ENCODE results near the gene HEXIM2. TPM values are rescaled to one million over a fixed set of nuclear protein-coding genes. Genes with fewer than 3 reads are reported as not detected.

Gene HEXIM2
- total and polyA plus RNA-seq, 2 of the 13 experiments (the other 11 are each of a cell fraction or from before 2014, with no cell fraction given) = 27.1 to 32.4 TPM

DNA sequence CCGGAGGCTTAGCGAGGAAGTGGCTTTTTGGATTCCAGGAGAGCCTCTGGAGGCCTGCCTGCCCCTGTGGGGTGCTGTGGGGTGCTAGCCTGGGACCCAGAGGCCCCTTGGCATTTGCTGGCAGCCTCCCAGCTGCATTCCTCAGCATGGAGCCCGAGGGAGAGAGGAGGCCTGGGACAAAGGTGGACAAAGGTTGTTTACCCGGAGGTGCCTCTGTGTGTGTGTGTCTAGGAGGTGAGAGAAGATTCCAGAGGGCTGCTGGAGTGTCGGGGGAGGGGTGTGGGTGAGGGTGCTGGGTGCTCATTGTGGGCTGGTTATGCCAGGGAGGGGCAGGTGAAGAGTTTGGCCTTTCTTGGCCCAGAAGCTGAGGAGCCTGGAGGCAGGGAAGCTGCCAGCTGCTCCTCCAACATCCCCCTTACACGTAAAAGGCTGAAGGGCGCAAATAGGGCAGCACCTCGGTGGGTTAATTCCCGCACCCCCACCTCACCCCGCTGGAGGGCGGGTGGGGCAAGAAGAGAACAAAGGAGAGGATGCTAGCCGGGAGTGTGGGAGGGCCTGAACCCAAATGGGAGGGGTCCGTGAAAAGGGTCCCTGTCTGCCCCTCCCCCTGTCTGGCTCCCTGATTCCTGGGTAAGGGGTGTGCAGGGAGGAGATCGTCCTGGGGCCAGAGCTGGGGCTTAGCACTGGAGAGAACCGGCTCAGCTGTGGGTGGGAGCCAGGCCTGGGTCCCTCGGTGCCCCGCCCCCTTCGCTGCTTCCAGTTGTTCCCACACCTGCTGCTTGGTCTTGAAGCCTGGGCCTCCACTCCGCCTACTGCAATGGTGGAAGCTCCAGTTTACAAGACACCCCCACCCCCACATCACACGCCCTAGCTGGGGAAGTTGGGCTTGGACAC is 9.9 kb downstream of the HEXIM2 start (continued):
- TF ChIP-seq, protein P1, sequence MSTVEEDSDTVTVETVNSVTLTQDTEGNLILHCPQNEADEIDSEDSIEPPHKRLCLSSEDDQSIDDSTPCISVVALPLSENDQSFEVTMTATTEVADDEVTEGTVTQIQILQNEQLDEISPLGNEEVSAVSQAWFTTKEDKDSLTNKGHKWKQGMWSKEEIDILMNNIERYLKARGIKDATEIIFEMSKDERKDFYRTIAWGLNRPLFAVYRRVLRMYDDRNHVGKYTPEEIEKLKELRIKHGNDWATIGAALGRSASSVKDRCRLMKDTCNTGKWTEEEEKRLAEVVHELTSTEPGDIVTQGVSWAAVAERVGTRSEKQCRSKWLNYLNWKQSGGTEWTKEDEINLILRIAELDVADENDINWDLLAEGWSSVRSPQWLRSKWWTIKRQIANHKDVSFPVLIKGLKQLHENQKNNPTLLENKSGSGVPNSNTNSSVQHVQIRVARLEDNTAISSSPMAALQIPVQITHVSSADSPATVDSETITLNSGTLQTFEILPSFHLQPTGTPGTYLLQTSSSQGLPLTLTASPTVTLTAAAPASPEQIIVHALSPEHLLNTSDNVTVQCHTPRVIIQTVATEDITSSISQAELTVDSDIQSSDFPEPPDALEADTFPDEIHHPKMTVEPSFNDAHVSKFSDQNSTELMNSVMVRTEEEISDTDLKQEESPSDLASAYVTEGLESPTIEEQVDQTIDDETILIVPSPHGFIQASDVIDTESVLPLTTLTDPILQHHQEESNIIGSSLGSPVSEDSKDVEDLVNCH (CRISPR knock-in tag; IDR thresholded peaks at IDR 0.05) = no peak
- TF ChIP-seq RARG (CRISPR knock-in tag; IDR thresholded peaks at IDR 0.05; ENCODE audit: low read depth) = no peak
- peak; percentile 62; the same call in 1 of the 2 replicates for TF ChIP-seq TOPORS (CRISPR knock-in tag; IDR thresholded peaks at IDR 0.05)
- TF ChIP-seq CREM (IDR thresholded peaks at IDR 0.05) = peak; percentile 65; the same call in 1 of the 2 replicates
- no peak for TF ChIP-seq CREM (CRISPR knock-in tag; IDR thresholded peaks at IDR 0.05)
- TF ChIP-seq, protein P2, sequence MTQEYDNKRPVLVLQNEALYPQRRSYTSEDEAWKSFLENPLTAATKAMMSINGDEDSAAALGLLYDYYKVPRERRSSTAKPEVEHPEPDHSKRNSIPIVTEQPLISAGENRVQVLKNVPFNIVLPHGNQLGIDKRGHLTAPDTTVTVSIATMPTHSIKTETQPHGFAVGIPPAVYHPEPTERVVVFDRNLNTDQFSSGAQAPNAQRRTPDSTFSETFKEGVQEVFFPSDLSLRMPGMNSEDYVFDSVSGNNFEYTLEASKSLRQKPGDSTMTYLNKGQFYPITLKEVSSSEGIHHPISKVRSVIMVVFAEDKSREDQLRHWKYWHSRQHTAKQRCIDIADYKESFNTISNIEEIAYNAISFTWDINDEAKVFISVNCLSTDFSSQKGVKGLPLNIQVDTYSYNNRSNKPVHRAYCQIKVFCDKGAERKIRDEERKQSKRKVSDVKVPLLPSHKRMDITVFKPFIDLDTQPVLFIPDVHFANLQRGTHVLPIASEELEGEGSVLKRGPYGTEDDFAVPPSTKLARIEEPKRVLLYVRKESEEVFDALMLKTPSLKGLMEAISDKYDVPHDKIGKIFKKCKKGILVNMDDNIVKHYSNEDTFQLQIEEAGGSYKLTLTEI (CRISPR knock-in tag; conservative IDR thresholded peaks at IDR 0.05) = no peak
- no peak for TF ChIP-seq GTF2F1 (IDR thresholded peaks at IDR 0.05; ENCODE audit: low read length)
- 0 out of 2 replicates have a peak, but pooled peaks have one; percentile 41 for TF ChIP-seq POLR2AphosphoS5 (IDR thresholded peaks at IDR 0.05; ENCODE audit: low read depth, low read length)
- TF ChIP-seq ZNF713 (CRISPR knock-in tag; IDR thresholded peaks at IDR 0.05) = no peak
- TF ChIP-seq JDP2 (CRISPR knock-in tag; IDR thresholded peaks at IDR 0.05; ENCODE audit: borderline replicate concordance) = no peak
- no peak for TF ChIP-seq RCOR2 (CRISPR knock-in tag; IDR thresholded peaks at IDR 0.05)
- TF ChIP-seq RAD51 (IDR thresholded peaks at IDR 0.05; ENCODE audit: borderline replicate concordance) = no peak
- TF ChIP-seq DR1 (CRISPR knock-in tag; IDR thresholded peaks at IDR 0.05) = no peak; the same call in 1 of the 2 replicates
- peak; percentile 50; the same call in 1 of the 2 replicates for TF ChIP-seq ZNF83 (CRISPR knock-in tag; IDR thresholded peaks at IDR 0.05; ENCODE audit: borderline replicate concordance)
- TF ChIP-seq, protein P3, sequence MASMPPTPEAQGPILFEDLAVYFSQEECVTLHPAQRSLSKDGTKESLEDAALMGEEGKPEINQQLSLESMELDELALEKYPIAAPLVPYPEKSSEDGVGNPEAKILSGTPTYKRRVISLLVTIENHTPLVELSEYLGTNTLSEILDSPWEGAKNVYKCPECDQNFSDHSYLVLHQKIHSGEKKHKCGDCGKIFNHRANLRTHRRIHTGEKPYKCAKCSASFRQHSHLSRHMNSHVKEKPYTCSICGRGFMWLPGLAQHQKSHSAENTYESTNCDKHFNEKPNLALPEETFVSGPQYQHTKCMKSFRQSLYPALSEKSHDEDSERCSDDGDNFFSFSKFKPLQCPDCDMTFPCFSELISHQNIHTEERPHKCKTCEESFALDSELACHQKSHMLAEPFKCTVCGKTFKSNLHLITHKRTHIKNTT (CRISPR knock-in tag; IDR thresholded peaks at IDR 0.05) = no peak
- peak; percentile 37; the same call in 1 of the 2 replicates for TF ChIP-seq TAF1 (CRISPR knock-in tag; IDR thresholded peaks at IDR 0.05)
- no peak; the same call in 1 of the 2 replicates for TF ChIP-seq ZNF557 (CRISPR knock-in tag; IDR thresholded peaks at IDR 0.05)
- 0 out of 2 replicates have a peak, but pooled peaks have one; percentile 33 for TF ChIP-seq KLF15 (CRISPR knock-in tag; IDR thresholded peaks at IDR 0.05; ENCODE audit: borderline replicate concordance)
- TF ChIP-seq THAP11 (CRISPR knock-in tag; IDR thresholded peaks at IDR 0.05) = peak; percentile 87
- peak; percentile 59; the same call in 1 of the 2 replicates for TF ChIP-seq NFKBIZ (CRISPR knock-in tag; IDR thresholded peaks at IDR 0.05)
- no peak for TF ChIP-seq ZBTB42 (CRISPR knock-in tag; IDR thresholded peaks at IDR 0.05)
- TF ChIP-seq ZFP36L2 (CRISPR knock-in tag; IDR thresholded peaks at IDR 0.05) = no peak
- TF ChIP-seq DNMT1 (CRISPR knock-in tag; IDR thresholded peaks at IDR 0.05) = 0 out of 2 replicates have a peak, but pooled peaks have one; percentile 13
- TF ChIP-seq ATM (IDR thresholded peaks at IDR 0.05; ENCODE audit: borderline replicate concordance) = no peak
- no peak; the same call in 1 of the 2 replicates for TF ChIP-seq ZNF724P (CRISPR knock-in tag; IDR thresholded peaks at IDR 0.05; ENCODE audit: borderline replicate concordance)
- TF ChIP-seq REPIN1 (CRISPR knock-in tag; IDR thresholded peaks at IDR 0.05; ENCODE audit: borderline replicate concordance, low read depth) = peak; percentile 59; the same call in 1 of the 2 replicates
- TF ChIP-seq HOXA7 (CRISPR knock-in tag; IDR thresholded peaks at IDR 0.05) = no peak
